K562 (cell line): ENCODE results near the gene CEMIP2. TPM values are rescaled to one million over a fixed set of nuclear protein-coding genes. Genes with fewer than 3 reads are reported as not detected.

Source experiments
- CBX8 ChIP-seq: fragments of 200-600 bp; sonication (generic); IDR thresholded peaks from 2 replicates; pipeline ENCODE4 v1.6.1; 2012; ENCODE audit warnings: borderline replicate concordance, mixed run types, low read depth, mild to moderate bottlenecking, moderate library complexity, mixed read lengths, low read length, control low read depth, inconsistent platforms; ENCODE audit not compliant: poor library complexity, severe bottlenecking; ENCODE audit errors: extremely low read depth
- ELF1 ChIP-seq: fragments of 200-800 bp; sonication (Bioruptor generic); IDR thresholded peaks from 2 replicates; pipeline ENCODE4 v1.6.1; 2016; ENCODE audit warnings: missing genetic modification characterization, missing compliant biosample characterization
- HCFC1 ChIP-seq: IDR thresholded peaks from 2 replicates; pipeline ENCODE4 v1.6.1; 2012; ENCODE audit warnings: low read depth, low read length, improper control_type of control experiment
- NFE2L1 ChIP-seq: fragments of 450-650 bp; IDR thresholded peaks from 2 replicates; pipeline ENCODE4 v1.6.1; 2016; ENCODE audit warnings: missing genetic modification characterization, low read depth, mild to moderate bottlenecking, missing compliant biosample characterization, moderate library complexity, borderline replicate concordance
- SMARCE1 ChIP-seq: fragments of 450-650 bp; IDR thresholded peaks from 2 replicates; pipeline ENCODE4 v1.7.1; 2016; ENCODE audit warnings: mild to moderate bottlenecking
- ZFP36 ChIP-seq: fragments of 150-350 bp; IDR thresholded peaks from 2 replicates; pipeline ENCODE4 v1.6.1; 2018; ENCODE audit warnings: low read length, low read depth; ENCODE audit not compliant: partially characterized antibody
- ZNF232 ChIP-seq: sonication (generic); formaldehyde crosslinking; IDR thresholded peaks from 2 replicates; pipeline ENCODE4 v1.8.0; 2022; ENCODE audit warnings: mild to moderate bottlenecking, missing genetic modification reagents
- ZNF316 ChIP-seq: fragments of 450-650 bp; IDR thresholded peaks from 2 replicates; pipeline ENCODE4 v1.6.1; 2016
- polyA plus RNA-seq, 8 experiments: library from polyadenylated mRNA; depleted of rRNA in 4 of 8; stranded (reverse) in 5 of 8; unstranded in 3 of 8; fragments of >200 nt; fragmentation: Nextera tagmentation in 2 of 8; fragmentation: Illumina TruSeq in 1 of 8; extraction: Ambion mirVana in 2 of 8; extraction: Trizol in 1 of 8; gene quantifications; 2 replicates each; pipeline versions ENCODE4 v1.2.1 to v1.2.3, GENCODE V29; 2011 to 2014; ENCODE audit warnings: inconsistent platforms in 1 of 8, missing spikeins in 1 of 8
- total RNA-seq, 7 experiments: library from RNA; depleted of rRNA in 6 of 7; stranded (reverse); fragments of >200 nt in 6 of 7; fragmentation: Illumina TruSeq in 2 of 7; extraction: Trizol in 2 of 7; gene quantifications; 2 replicates each; pipeline versions ENCODE4 v1.2.1 to v1.2.3, GENCODE V29; 2011 to 2021; ENCODE audit warnings: low replicate concordance in 1 of 7
- TF ChIP-seq, protein P1 (sequence below): fragments of 450-650 bp; IDR thresholded peaks from 2 replicates; pipeline ENCODE4 v1.6.1; 2017; ENCODE audit warnings: antibody characterized with exemption
- TF ChIP-seq, protein P2 (sequence below): fragments of 250-450 bp; sonication (Bioruptor Pico); IDR thresholded peaks from 2 replicates; pipeline ENCODE4 v1.4.0; 2020; ENCODE audit warnings: mild to moderate bottlenecking, moderate library complexity
- TF ChIP-seq, protein P3 (sequence below): sonication (generic); formaldehyde crosslinking; IDR thresholded peaks from 2 replicates; pipeline ENCODE4 v1.8.0; 2022; ENCODE audit warnings: mild to moderate bottlenecking, missing genetic modification reagents
- TF ChIP-seq, protein P4 (sequence below): sonication (generic); formaldehyde crosslinking; IDR thresholded peaks from 2 replicates; pipeline ENCODE4 v1.8.0; 2023; ENCODE audit warnings: mild to moderate bottlenecking, missing genetic modification reagents
- TF ChIP-seq, protein P5 (sequence below), 2 experiments: fragments of 450-650 bp in 1 of 2; sonication (generic) in 1 of 2; formaldehyde crosslinking in 1 of 2; IDR thresholded peaks in 1 of 2; conservative IDR thresholded peaks in 1 of 2; 2 replicates each; pipeline versions ENCODE4 v1.6.1 to v1.8.1; 2016 to 2023; ENCODE audit warnings: mild to moderate bottlenecking in 2 of 2, moderate library complexity in 2 of 2, inconsistent platforms in 1 of 2, missing genetic modification reagents in 1 of 2

Gene CEMIP2
- total and polyA plus RNA-seq, 9 of the 15 experiments (the other 6 are each of a cell fraction or from before 2014, with no cell fraction given), result 5.4 to 29.9 (median 14.2) TPM

DNA sequence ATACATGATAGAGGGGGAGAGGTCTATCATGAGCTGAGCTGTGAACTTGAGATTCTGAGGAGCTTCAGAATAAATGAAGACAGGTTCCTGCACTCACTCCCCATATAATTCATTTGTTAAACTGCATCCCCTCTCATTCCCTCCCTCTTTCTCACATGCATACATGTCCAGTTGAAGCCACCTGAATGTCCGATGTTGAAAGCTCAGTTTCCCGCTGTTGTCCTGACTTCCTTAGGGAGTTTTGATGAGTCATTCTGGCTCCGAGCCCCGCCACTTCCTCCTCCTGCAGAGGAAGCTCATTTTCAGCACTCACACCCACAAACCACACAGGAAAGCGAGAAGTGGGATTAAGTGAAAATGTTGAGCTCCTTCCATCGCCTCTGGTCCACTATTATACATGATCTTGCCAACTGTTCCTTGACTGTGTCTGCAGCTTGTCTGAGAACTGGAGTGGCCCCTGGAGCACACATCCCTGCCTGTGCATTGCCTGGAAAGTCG lies 121.2 kb downstream of the CEMIP2 start (continued):
- TF ChIP-seq, protein P1, sequence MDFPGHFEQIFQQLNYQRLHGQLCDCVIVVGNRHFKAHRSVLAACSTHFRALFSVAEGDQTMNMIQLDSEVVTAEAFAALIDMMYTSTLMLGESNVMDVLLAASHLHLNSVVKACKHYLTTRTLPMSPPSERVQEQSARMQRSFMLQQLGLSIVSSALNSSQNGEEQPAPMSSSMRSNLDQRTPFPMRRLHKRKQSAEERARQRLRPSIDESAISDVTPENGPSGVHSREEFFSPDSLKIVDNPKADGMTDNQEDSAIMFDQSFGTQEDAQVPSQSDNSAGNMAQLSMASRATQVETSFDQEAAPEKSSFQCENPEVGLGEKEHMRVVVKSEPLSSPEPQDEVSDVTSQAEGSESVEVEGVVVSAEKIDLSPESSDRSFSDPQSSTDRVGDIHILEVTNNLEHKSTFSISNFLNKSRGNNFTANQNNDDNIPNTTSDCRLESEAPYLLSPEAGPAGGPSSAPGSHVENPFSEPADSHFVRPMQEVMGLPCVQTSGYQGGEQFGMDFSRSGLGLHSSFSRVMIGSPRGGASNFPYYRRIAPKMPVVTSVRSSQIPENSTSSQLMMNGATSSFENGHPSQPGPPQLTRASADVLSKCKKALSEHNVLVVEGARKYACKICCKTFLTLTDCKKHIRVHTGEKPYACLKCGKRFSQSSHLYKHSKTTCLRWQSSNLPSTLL, result no peak
- TF ChIP-seq ELF1 (tag), result peak; percentile 28; the same call in 1 of the 2 replicates
- TF ChIP-seq ZNF232 (CRISPR knock-in tag), result no peak
- TF ChIP-seq, protein P2, sequence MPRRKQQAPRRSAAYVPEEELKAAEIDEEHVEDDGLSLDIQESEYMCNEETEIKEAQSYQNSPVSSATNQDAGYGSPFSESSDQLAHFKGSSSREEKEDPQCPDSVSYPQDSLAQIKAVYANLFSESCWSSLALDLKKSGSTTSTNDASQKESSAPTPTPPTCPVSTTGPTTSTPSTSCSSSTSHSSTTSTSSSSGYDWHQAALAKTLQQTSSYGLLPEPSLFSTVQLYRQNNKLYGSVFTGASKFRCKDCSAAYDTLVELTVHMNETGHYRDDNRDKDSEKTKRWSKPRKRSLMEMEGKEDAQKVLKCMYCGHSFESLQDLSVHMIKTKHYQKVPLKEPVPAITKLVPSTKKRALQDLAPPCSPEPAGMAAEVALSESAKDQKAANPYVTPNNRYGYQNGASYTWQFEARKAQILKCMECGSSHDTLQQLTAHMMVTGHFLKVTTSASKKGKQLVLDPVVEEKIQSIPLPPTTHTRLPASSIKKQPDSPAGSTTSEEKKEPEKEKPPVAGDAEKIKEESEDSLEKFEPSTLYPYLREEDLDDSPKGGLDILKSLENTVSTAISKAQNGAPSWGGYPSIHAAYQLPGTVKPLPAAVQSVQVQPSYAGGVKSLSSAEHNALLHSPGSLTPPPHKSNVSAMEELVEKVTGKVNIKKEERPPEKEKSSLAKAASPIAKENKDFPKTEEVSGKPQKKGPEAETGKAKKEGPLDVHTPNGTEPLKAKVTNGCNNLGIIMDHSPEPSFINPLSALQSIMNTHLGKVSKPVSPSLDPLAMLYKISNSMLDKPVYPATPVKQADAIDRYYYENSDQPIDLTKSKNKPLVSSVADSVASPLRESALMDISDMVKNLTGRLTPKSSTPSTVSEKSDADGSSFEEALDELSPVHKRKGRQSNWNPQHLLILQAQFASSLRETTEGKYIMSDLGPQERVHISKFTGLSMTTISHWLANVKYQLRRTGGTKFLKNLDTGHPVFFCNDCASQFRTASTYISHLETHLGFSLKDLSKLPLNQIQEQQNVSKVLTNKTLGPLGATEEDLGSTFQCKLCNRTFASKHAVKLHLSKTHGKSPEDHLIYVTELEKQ, result no peak
- TF ChIP-seq ZNF316, result peak; percentile 90
- TF ChIP-seq, protein P3, sequence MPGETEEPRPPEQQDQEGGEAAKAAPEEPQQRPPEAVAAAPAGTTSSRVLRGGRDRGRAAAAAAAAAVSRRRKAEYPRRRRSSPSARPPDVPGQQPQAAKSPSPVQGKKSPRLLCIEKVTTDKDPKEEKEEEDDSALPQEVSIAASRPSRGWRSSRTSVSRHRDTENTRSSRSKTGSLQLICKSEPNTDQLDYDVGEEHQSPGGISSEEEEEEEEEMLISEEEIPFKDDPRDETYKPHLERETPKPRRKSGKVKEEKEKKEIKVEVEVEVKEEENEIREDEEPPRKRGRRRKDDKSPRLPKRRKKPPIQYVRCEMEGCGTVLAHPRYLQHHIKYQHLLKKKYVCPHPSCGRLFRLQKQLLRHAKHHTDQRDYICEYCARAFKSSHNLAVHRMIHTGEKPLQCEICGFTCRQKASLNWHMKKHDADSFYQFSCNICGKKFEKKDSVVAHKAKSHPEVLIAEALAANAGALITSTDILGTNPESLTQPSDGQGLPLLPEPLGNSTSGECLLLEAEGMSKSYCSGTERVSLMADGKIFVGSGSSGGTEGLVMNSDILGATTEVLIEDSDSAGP (CRISPR knock-in tag), result no peak
- TF ChIP-seq, protein P4, sequence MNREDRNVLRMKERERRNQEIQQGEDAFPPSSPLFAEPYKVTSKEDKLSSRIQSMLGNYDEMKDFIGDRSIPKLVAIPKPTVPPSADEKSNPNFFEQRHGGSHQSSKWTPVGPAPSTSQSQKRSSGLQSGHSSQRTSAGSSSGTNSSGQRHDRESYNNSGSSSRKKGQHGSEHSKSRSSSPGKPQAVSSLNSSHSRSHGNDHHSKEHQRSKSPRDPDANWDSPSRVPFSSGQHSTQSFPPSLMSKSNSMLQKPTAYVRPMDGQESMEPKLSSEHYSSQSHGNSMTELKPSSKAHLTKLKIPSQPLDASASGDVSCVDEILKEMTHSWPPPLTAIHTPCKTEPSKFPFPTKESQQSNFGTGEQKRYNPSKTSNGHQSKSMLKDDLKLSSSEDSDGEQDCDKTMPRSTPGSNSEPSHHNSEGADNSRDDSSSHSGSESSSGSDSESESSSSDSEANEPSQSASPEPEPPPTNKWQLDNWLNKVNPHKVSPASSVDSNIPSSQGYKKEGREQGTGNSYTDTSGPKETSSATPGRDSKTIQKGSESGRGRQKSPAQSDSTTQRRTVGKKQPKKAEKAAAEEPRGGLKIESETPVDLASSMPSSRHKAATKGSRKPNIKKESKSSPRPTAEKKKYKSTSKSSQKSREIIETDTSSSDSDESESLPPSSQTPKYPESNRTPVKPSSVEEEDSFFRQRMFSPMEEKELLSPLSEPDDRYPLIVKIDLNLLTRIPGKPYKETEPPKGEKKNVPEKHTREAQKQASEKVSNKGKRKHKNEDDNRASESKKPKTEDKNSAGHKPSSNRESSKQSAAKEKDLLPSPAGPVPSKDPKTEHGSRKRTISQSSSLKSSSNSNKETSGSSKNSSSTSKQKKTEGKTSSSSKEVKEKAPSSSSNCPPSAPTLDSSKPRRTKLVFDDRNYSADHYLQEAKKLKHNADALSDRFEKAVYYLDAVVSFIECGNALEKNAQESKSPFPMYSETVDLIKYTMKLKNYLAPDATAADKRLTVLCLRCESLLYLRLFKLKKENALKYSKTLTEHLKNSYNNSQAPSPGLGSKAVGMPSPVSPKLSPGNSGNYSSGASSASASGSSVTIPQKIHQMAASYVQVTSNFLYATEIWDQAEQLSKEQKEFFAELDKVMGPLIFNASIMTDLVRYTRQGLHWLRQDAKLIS (CRISPR knock-in tag), result no peak
- TF ChIP-seq HCFC1, result no peak
- TF ChIP-seq NFE2L1, result peak; percentile 86
- no peak for TF ChIP-seq CBX8
- TF ChIP-seq SMARCE1, result peak; percentile 84
- TF ChIP-seq, protein P5, sequence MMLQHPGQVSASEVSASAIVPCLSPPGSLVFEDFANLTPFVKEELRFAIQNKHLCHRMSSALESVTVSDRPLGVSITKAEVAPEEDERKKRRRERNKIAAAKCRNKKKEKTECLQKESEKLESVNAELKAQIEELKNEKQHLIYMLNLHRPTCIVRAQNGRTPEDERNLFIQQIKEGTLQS (IDR thresholded peaks at IDR 0.05), result peak; percentile 88
- TF ChIP-seq, protein P5 (CRISPR knock-in tag; conservative IDR thresholded peaks at IDR 0.05), result no peak
- no peak for TF ChIP-seq ZFP36
